HG02623 (cell line): ENCODE results near the gene TM2D3.

Experiments
- ATAC-seq: cut with Tn5 transposase; IDR thresholded peaks from one replicate; pipeline ENCODE4 v1.9.1; 2021; ENCODE audit warnings: moderate library complexity; ENCODE audit not compliant: unreplicated experiment

TM2D3 gene

GRCh38 chr15:101609742-101610610, 42.2 kb downstream of the TM2D3 start:
- ATAC-seq, result no peak

- no peak for ATAC-seq
Measured at GRCh38 chr15:101608201-101608600, 44.0 kb downstream of the TM2D3 start.

- ATAC-seq, result no peak
Measured at GRCh38 chr15:101607108-101607507, 45.1 kb downstream of the TM2D3 start.

GRCh38 chr15:101604124-101604874, 47.9 kb downstream of the TM2D3 start:
- ATAC-seq, result no peak

GRCh38 chr15:101602801-101603200, 49.4 kb downstream of the TM2D3 start:
- no peak for ATAC-seq

GRCh38 chr15:101600035-101600434, 52.1 kb downstream of the TM2D3 start:
- no peak for ATAC-seq

- no peak for ATAC-seq
Measured at GRCh38 chr15:101599091-101599490, 53.1 kb downstream of the TM2D3 start.

GRCh38 chr15:101597360-101597928, 54.7 kb downstream of the TM2D3 start:
- ATAC-seq, result no peak

GRCh38 chr15:101596633-101597032, 55.5 kb downstream of the TM2D3 start:
- ATAC-seq, result no peak
